H1 (cell line): ENCODE data around the gene SPINK7. TPM values are rescaled to one million over a fixed set of nuclear protein-coding genes. Genes with fewer than 3 reads are reported as not detected.

ENCODE experiments used
- CHD7 ChIP-seq: fragments of 300-600 bp; sonication (generic); IDR thresholded peaks from 2 replicates; pipeline ENCODE4 v1.7.1; 2012; ENCODE audit warnings: low read length, moderate library complexity, mild to moderate bottlenecking, inconsistent platforms; ENCODE audit not compliant: insufficient replicate concordance
- polyA plus RNA-seq, 7 experiments: library from polyadenylated mRNA; depleted of rRNA in 3 of 7; stranded (reverse) in 5 of 7; unstranded in 2 of 7; fragments of >200 nt in 5 of 7; fragments of 200-250 nt in 2 of 7; gene quantifications; 1 replicate in 5 of 7; 2 replicates in 1 of 7; 4 replicates in 1 of 7; pipeline versions ENCODE4 v1.2.1 to v1.2.3, GENCODE V29; 2011 to 2013; ENCODE audit warnings: missing spikeins in 2 of 7, mixed read lengths in 2 of 7
- total RNA-seq: library from RNA; stranded (reverse); fragmentation: NEBNext Ultra II Directional; extraction: Animal tissue kit (Norgen Biotek cat#: 25700); gene quantifications from 2 replicates; pipeline ENCODE4 v1.2.1, GENCODE V29; 2021
- TF ChIP-seq, protein P1 (sequence below): IDR thresholded peaks from 2 replicates; pipeline ENCODE4 v1.6.1; 2012; ENCODE audit warnings: inconsistent platforms

The SPINK7 gene
- total and polyA plus RNA-seq, 2 of the 8 experiments (the other 6 are each of a cell fraction or from before 2014, with no cell fraction given), result not detected

- TF ChIP-seq CHD7, result no peak
- TF ChIP-seq, protein P1, sequence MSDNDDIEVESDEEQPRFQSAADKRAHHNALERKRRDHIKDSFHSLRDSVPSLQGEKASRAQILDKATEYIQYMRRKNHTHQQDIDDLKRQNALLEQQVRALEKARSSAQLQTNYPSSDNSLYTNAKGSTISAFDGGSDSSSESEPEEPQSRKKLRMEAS, result no peak
These were observed 44.3 kb upstream of the SPINK7 start (continued) for GRCh38 chr5:148267962-148268361.
